ENCODE results near the gene C10orf67. TPM values are rescaled to one million over a fixed set of nuclear protein-coding genes. Genes with fewer than 3 reads are reported as not detected.
"Not testable (repeated sequence)": the region's sequence is repeated elsewhere in the genome, so short reads cannot be mapped to it uniquely, and the experiment has no call there.

The C10orf67 gene
- total RNA-seq, 1 donor from 2014 or later = 0.54 TPM

- intact Hi-C loops (cut with DNase I) = no loop called here
- DNase-seq = no peak
- no peak for ATAC-seq (ENCODE audit: poor library complexity)
Measured at GRCh38 chr10:23364378-23364777, 19.8 kb upstream of the C10orf67 start.

GRCh38 chr10:23363793-23364135 is 19.2 kb upstream of the C10orf67 start:
- no peak for ATAC-seq (ENCODE audit: poor library complexity)
- DNase-seq = no peak
- intact Hi-C loops (cut with DNase I) = no loop called here

GRCh38 chr10:23362879-23363792 is 18.5 kb upstream of the C10orf67 start:
- ATAC-seq (ENCODE audit: poor library complexity) (no peak), DNase-seq (no peak)
- intact Hi-C loops (cut with DNase I) = no loop called here

- no peak for ATAC-seq (ENCODE audit: poor library complexity)
- intact Hi-C loops (cut with DNase I) = no loop called here
- no peak for DNase-seq
Measured at GRCh38 chr10:23362069-23362830, 17.7 kb upstream of the C10orf67 start.

GRCh38 chr10:23361665-23362064 is 17.1 kb upstream of the C10orf67 start:
- intact Hi-C loops (cut with DNase I) = no loop called here
- no peak for ATAC-seq (ENCODE audit: poor library complexity)
- DNase-seq = no peak

- ATAC-seq (ENCODE audit: poor library complexity) = peak; percentile 63
- DNase-seq = no peak
- intact Hi-C loops (cut with DNase I) = loop anchor here (5.0 kb wide), 1 partner anchor 82 kb away; no protein-coding TSS in a partner anchor
Measured at GRCh38 chr10:23359692-23360380, 15.2 kb upstream of the C10orf67 start.

GRCh38 chr10:23358357-23358756 is 13.8 kb upstream of the C10orf67 start:
- no peak for DNase-seq
- intact Hi-C loops (cut with DNase I) = loop anchor here (5.0 kb wide), 1 partner anchor 84 kb away; no protein-coding TSS in a partner anchor
- ATAC-seq (ENCODE audit: poor library complexity) = no peak

- intact Hi-C loops (cut with DNase I) = loop anchor here (5.0 kb wide), 1 partner anchor 88 kb away; no protein-coding TSS in a partner anchor
- ATAC-seq (ENCODE audit: poor library complexity) = no peak
- no peak for DNase-seq
Measured at GRCh38 chr10:23354630-23355279, 10.2 kb upstream of the C10orf67 start.

- intact Hi-C loops (cut with DNase I) = no loop called here
- DNase-seq (no peak), ATAC-seq (ENCODE audit: poor library complexity) (no peak)
Measured at GRCh38 chr10:23351926-23352519, 7.4 kb upstream of the C10orf67 start.

GRCh38 chr10:23350706-23351105 is 6.1 kb upstream of the C10orf67 start:
- DNase-seq; intact Hi-C loops (cut with DNase I); ATAC-seq (ENCODE audit: poor library complexity): not testable (repeated sequence)

GRCh38 chr10:23345861-23346260 is 1.3 kb upstream of the C10orf67 start:
- DNase-seq = no peak
- no peak for ATAC-seq (ENCODE audit: poor library complexity)
- intact Hi-C loops (cut with DNase I) = no loop called here

GRCh38 chr10:23343591-23344240 is 881 bp downstream of the C10orf67 start:
- intact Hi-C loops (cut with DNase I) = no loop called here
- ATAC-seq (ENCODE audit: poor library complexity) = peak; percentile 36
- DNase-seq = peak; percentile 77

- intact Hi-C loops (cut with DNase I) = no loop called here
- DNase-seq (no peak), ATAC-seq (ENCODE audit: poor library complexity) (peak; percentile 47)
Measured at GRCh38 chr10:23342213-23342884, 2.2 kb downstream of the C10orf67 start.

- ATAC-seq (ENCODE audit: poor library complexity) (no peak), DNase-seq (no peak)
- intact Hi-C loops (cut with DNase I) = no loop called here
Measured at GRCh38 chr10:23341004-23341403, 3.6 kb downstream of the C10orf67 start.

GRCh38 chr10:23340354-23340753 is 4.2 kb downstream of the C10orf67 start:
- intact Hi-C loops (cut with DNase I) = no loop called here
- no peak for ATAC-seq (ENCODE audit: poor library complexity)

GRCh38 chr10:23338886-23339285 is 5.7 kb downstream of the C10orf67 start:
- no peak for DNase-seq
- intact Hi-C loops (cut with DNase I) = no loop called here
- no peak for ATAC-seq (ENCODE audit: poor library complexity)

More at GRCh38 chr10:23340354-23340753, 4.2 kb downstream of the C10orf67 start:
- no peak for DNase-seq

- intact Hi-C loops (cut with DNase I) = no loop called here
- DNase-seq = no peak
- no peak for ATAC-seq (ENCODE audit: poor library complexity)
Measured at GRCh38 chr10:23338155-23338828, 6.3 kb downstream of the C10orf67 start.

All from Right ventricle myocardium superior (tissue), 1 donor.